ENCODE measurements around the gene DERA. TPM values are rescaled to one million over a fixed set of nuclear protein-coding genes. Genes with fewer than 3 reads are reported as not detected.

DERA gene
- total and polyA plus RNA-seq, 9 of the 15 experiments (the other 6 are each of a cell fraction or from before 2014, with no cell fraction given): 5.5 to 15.5 (median 7.8) TPM

- TF ChIP-seq MGA (IDR thresholded peaks at IDR 0.05) (no peak), BDP1 (IDR thresholded peaks at IDR 0.05; ENCODE audit: insufficient read depth, insufficient read length) (no peak)
These were observed 21.8 kb downstream of the DERA start (continued) for GRCh38 chr12:15932971-15933370.

All from K562 (cell line).